ENCODE measurements around the gene MGAT4A. TPM values are rescaled to one million over a fixed set of nuclear protein-coding genes. Genes with fewer than 3 reads are reported as not detected.

Gene MGAT4A
- total and polyA plus RNA-seq, 9 donors: 3.9 to 14.7 (median 12.6) TPM

DNA sequence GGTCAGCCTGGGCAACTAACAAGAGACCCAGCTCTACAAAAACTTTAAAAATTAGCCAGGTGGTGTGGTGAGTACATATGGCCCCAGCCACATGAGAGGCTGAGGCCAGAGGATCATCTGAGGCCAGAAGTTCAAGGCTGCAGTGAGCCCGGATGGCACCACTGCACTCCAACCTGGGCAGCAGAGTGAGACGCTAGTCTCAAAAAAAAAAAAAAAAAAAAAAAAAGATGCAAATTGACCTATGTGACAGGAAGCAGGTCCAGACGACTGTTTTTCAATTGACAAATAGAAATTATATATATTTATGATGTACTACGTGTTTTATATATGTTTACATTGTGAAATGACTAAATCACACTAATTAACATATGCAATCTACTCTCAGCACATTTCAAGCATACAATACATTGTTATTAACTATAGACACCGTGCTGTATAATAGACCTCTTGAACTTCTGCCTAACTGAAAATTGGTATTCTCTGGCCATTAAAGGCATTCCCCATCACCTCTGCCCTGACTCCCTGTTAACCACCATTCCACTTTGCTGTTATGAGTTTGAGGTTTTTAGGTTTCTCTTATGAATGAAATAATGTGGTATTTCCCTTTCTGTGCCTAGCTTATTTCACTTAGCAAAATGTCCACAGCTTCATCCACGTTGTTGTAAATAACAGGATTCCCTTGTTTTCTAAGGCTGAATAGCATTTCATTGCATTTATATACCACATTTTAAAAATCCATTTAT, 32.4 kb upstream of the MGAT4A start:
- intact Hi-C loops (cut with DNase I): no loop called here
- Histone ChIP-seq H3K27me3 (no peaks in the 10 kb centered on the region), H3K27ac (no peak overlapping the region), H3K9me3 (no peaks in the 10 kb centered on the region), H3K36me3 (no peaks in the 10 kb centered on the region), H3K4me1 (ENCODE audit: insufficient read depth) (no peaks in the 10 kb centered on the region), H3K4me3 (no peak overlapping the region)
- no peak for DNase-seq
- TF ChIP-seq EP300 (IDR thresholded peaks at IDR 0.05): no peak
- TF ChIP-seq, protein P1, sequence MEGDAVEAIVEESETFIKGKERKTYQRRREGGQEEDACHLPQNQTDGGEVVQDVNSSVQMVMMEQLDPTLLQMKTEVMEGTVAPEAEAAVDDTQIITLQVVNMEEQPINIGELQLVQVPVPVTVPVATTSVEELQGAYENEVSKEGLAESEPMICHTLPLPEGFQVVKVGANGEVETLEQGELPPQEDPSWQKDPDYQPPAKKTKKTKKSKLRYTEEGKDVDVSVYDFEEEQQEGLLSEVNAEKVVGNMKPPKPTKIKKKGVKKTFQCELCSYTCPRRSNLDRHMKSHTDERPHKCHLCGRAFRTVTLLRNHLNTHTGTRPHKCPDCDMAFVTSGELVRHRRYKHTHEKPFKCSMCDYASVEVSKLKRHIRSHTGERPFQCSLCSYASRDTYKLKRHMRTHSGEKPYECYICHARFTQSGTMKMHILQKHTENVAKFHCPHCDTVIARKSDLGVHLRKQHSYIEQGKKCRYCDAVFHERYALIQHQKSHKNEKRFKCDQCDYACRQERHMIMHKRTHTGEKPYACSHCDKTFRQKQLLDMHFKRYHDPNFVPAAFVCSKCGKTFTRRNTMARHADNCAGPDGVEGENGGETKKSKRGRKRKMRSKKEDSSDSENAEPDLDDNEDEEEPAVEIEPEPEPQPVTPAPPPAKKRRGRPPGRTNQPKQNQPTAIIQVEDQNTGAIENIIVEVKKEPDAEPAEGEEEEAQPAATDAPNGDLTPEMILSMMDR (IDR thresholded peaks at IDR 0.05): no peak
- no peak for TF ChIP-seq POLR2A (IDR thresholded peaks at IDR 0.05)
- WGBS, 3 donors: 50 to 63% (median 56%) methylated on average over 6 of the region's 6 CpGs

DNA sequence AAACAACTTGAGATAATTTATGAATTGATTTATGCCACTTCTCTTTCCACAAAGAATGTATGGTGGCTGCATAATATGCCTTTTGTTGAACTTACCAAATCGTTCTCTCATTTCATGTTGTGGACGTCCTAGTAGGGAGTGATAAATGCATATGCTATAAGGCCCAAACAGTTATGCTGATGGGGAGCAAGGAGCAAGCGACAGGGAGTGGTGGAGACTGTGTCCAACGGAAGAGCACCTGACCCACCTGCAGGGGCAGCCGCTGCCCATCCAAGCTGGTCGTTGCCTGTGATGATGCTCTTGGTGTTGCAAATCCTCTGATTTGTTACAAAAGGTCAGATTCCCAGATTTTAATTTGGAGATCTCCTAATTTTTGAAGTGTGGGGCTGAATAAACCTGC, 31.0 kb upstream of the MGAT4A start:
- Histone ChIP-seq H3K9me3 (no peaks in the 10 kb centered on the region), H3K4me3 (no peak overlapping the region), H3K27me3 (no peaks in the 10 kb centered on the region), H3K27ac (no peak overlapping the region), H3K36me3 (no peaks in the 10 kb centered on the region), H3K4me1 (ENCODE audit: insufficient read depth) (peaks cover 7% of the 10 kb centered on the region)
- WGBS, 3 donors: 85 to 88% (median 86%) methylated on average over 6 of the region's 6 CpGs
- intact Hi-C loops (cut with DNase I): no loop called here
- TF ChIP-seq, protein P1 (IDR thresholded peaks at IDR 0.05): no peak
- TF ChIP-seq EP300 (IDR thresholded peaks at IDR 0.05): no peak
- no peak for TF ChIP-seq POLR2A (IDR thresholded peaks at IDR 0.05)
- DNase-seq: no peak

DNA sequence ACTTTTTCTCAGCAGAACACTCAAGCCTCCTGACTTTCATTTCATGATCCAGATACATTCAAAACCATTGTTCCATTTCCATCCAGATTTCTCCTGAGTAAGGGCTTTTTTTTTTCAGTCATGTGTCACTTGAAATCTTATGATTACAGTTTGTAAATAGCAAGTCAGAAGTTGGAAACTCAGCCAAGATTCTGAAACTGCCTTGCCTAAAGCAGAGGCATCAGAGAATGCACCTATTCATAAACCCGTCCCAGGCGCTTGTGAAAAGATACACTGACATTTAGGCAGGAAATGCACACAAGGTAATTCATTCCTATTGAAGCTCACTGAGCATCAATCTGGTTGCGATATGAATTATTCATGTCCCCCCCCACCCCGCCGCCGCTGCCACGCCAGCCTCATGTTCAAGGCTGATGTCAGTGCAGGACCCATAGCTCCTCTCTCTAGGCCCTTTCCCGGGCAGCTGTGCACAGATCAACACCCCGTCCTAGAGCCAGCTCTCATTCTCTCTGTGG, 30.4 kb upstream of the MGAT4A start:
- no peak overlapping the region for H3K27ac ChIP-seq
- no peaks in the 10 kb centered on the region for H3K9me3 ChIP-seq
- WGBS, 3 donors: 77 to 86% (median 81%) methylated on average over 9 of the region's 9 CpGs
- H3K36me3 ChIP-seq: no peaks in the 10 kb centered on the region
- no peak overlapping the region for H3K4me3 ChIP-seq
- H3K4me1 ChIP-seq (ENCODE audit: insufficient read depth): peaks cover 7% of the 10 kb centered on the region
- no peak for TF ChIP-seq EP300 (IDR thresholded peaks at IDR 0.05)
- TF ChIP-seq POLR2A (IDR thresholded peaks at IDR 0.05): no peak
- TF ChIP-seq, protein P1 (IDR thresholded peaks at IDR 0.05): no peak
- intact Hi-C loops (cut with DNase I): no loop called here
- no peak for DNase-seq
- no peaks in the 10 kb centered on the region for H3K27me3 ChIP-seq

DNA sequence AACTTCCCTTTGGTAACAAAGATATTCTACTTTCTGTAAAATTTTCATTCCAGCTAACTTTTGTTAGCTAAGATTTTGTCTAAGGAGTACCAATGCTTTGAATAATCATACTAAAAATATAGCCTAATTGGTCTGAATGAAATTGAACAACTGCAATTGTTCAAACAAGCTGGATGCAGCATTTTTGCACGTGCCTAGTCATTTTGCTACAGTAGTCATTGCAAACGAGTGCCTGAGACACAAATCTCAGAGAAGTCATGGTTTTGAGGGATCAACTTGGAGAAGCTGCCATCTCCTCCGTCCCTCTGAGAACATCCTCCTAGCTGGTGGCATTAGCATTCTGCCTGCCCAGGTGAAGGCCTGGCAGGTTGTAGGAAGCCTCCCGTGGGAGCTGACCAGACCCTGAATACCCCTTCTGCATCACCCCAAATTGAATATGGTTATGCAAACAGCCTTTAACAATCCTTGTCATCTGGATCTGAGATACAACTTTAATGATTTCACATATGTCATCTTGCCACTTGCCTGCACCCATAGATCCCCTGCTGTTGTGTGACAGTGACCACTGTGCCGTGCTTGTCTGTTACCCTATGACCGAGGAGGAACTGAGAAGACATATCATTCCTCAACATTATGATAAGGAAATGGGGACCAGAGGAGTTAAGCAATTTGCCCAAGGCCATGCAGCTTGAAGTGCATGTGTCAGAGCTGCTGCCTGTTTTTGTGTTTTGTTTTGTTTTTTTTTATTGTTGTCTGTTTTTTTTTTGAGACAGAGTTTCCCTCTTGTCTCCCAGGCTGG, 29.1 kb upstream of the MGAT4A start:
- H3K27me3 ChIP-seq: no peaks in the 10 kb centered on the region
- no peak overlapping the region for H3K27ac ChIP-seq
- no peak overlapping the region for H3K4me3 ChIP-seq
- H3K4me1 ChIP-seq (ENCODE audit: insufficient read depth): peaks cover 7% of the 10 kb centered on the region
- WGBS, 3 donors: 56 to 71% (median 71%) methylated on average over 6 of the region's 6 CpGs
- H3K36me3 ChIP-seq: no peaks in the 10 kb centered on the region
- TF ChIP-seq POLR2A (IDR thresholded peaks at IDR 0.05): no peak
- intact Hi-C loops (cut with DNase I): no loop called here
- H3K9me3 ChIP-seq: no peaks in the 10 kb centered on the region
- DNase-seq: no peak
